ENCODE data around the gene DGKZ. TPM values are rescaled to one million over a fixed set of nuclear protein-coding genes. Genes with fewer than 3 reads are reported as not detected.

Gene DGKZ
- total and polyA plus RNA-seq, 12 donors, result 12.4 to 160 (median 44.0) TPM

GRCh38 chr11:46363031-46363407, 15.8 kb downstream of the DGKZ start:
- H3K4me1 ChIP-seq (replicated peaks in 1 of 2), result peaks cover 20 to 41% of the 10 kb centered on the region in 2 donors
- no peaks in the 10 kb centered on the region for H3K9me3 ChIP-seq (replicated peaks in 1 of 3)
- peaks cover 0 to 3% of the 10 kb centered on the region in 2 donors for H3K36me3 ChIP-seq (replicated peaks in 1 of 2)
- intact Hi-C loops (cut with DNase I), result no loop called here
- DNase-seq, result peak; percentile 72 to 92 (median 84)
- no peak for TF ChIP-seq CTCF (IDR thresholded peaks at IDR 0.05)
- TF ChIP-seq POLR2A (IDR thresholded peaks at IDR 0.05), result no peak
- 29 to 47% (median 36%) methylated on average over 6 to 9 of the region's 9 CpGs for WGBS, 4 donors
- H3K27ac ChIP-seq, result peak overlapping the region in 4 of 5 donors; percentile 72 to 93 (median 83)
- H3K27me3 ChIP-seq, result no peaks in the 10 kb centered on the region
- peak overlapping the region in 1 of 4 donors; percentile 45 for H3K4me3 ChIP-seq

GRCh38 chr11:46363455-46364005, 16.3 kb downstream of the DGKZ start:
- peak overlapping the region in 4 of 5 donors; percentile 72 to 93 (median 83) for H3K27ac ChIP-seq
- H3K9me3 ChIP-seq (replicated peaks in 1 of 3), result no peaks in the 10 kb centered on the region
- DNase-seq, result peak; percentile 80 to 94 (median 91)
- peak overlapping the region in 1 of 4 donors; percentile 45 for H3K4me3 ChIP-seq
- 20 to 38% (median 33%) methylated on average over 3 to 21 of the region's 21 CpGs; no CpG with 5 or more reads in 1 of the 4 donors for WGBS, 4 donors
- H3K36me3 ChIP-seq (replicated peaks in 1 of 2), result peaks cover 0 to 8% of the 10 kb centered on the region in 2 donors
- H3K27me3 ChIP-seq, result no peaks in the 10 kb centered on the region
- intact Hi-C loops (cut with DNase I), result no loop called here
- peaks cover 20 to 41% of the 10 kb centered on the region in 2 donors for H3K4me1 ChIP-seq (replicated peaks in 1 of 2)
- TF ChIP-seq CTCF (IDR thresholded peaks at IDR 0.05) (peak in 5 of 6 experiments; percentile 17 to 44 (median 29)), POLR2A (IDR thresholded peaks at IDR 0.05) (no peak)

- no peak for DNase-seq
- Histone ChIP-seq H3K27me3 (no peaks in the 10 kb centered on the region), H3K36me3 (replicated peaks in 1 of 2) (peaks cover 0 to 14% of the 10 kb centered on the region in 2 donors), H3K9me3 (replicated peaks in 1 of 3) (no peaks in the 10 kb centered on the region), H3K4me1 (replicated peaks in 1 of 2) (peaks cover 20 to 41% of the 10 kb centered on the region in 2 donors), H3K4me3 (no peak overlapping the region), H3K27ac (peak overlapping the region in 3 of 5 donors; percentile 76 to 93 (median 90))
- TF ChIP-seq CTCF (IDR thresholded peaks at IDR 0.05), result no peak
- no peak for TF ChIP-seq POLR2A (IDR thresholded peaks at IDR 0.05)
- intact Hi-C loops (cut with DNase I), result no loop called here
- WGBS, 4 donors, result 74 to 82% (median 79%) methylated on average over 7 to 9 of the region's 9 CpGs
Measured at GRCh38 chr11:46364056-46364455, 16.8 kb downstream of the DGKZ start.

- H3K27ac ChIP-seq, result peak overlapping the region in 2 of 5 donors; percentile 2 to 90
- H3K36me3 ChIP-seq (replicated peaks in 1 of 2), result peaks cover 0 to 19% of the 10 kb centered on the region in 2 donors
- intact Hi-C loops (cut with DNase I), result no loop called here
- no peak for DNase-seq
- TF ChIP-seq CTCF (IDR thresholded peaks at IDR 0.05) (no peak), POLR2A (IDR thresholded peaks at IDR 0.05) (no peak)
- no peaks in the 10 kb centered on the region for H3K9me3 ChIP-seq (replicated peaks in 1 of 3)
- H3K4me3 ChIP-seq, result no peak overlapping the region
- no peaks in the 10 kb centered on the region for H3K27me3 ChIP-seq
- H3K4me1 ChIP-seq (replicated peaks in 1 of 2), result peaks cover 20 to 41% of the 10 kb centered on the region in 2 donors
- 65 to 87% (median 66%) methylated on average over 1 to 3 of the region's 3 CpGs for WGBS, 4 donors
Measured at GRCh38 chr11:46364791-46365190, 17.5 kb downstream of the DGKZ start.
